Left hindlimb (tissue), 1 donor: ENCODE measurements around the gene SPINT2.
"Not testable (repeated sequence)": the region's sequence is repeated elsewhere in the genome, so short reads cannot be mapped to it uniquely, and the experiment has no call there.

Experiments used
- DNase-seq: peaks from one replicate; pipeline ENCODE4 v3.0.0-alpha.2; 2018

SPINT2 gene

DNA sequence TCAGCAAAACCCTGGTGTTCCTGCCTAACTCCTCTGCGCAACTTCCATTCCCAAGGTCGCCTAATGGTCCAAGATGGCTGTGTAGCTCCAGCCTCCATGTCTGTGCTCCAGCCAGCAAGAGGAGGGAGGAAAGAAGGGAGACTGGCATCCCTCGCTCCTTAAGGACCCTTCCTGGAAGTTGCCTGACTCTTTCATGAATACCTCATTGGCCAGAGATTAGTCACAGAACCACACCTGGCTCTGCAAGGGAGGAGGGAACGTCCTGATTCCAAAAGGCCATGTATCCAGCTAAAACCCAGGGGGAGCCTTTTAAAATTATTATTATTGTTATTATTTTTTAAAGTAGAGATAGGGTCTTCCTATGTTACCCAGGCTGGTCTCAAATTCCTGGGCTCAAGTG, 60.1 kb downstream of the SPINT2 start:
- no peak for DNase-seq

DNA sequence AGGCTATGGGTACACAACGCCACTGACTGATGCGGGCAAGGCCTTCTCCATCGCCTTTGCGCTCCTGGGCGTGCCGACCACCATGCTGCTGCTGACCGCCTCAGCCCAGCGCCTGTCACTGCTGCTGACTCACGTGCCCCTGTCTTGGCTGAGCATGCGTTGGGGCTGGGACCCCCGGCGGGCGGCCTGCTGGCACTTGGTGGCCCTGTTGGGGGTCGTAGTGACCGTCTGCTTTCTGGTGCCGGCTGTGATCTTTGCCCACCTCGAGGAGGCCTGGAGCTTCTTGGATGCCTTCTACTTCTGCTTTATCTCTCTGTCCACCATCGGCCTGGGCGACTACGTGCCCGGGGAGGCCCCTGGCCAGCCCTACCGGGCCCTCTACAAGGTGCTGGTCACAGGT, 62.2 kb downstream of the SPINT2 start:
- no peak for DNase-seq

DNA sequence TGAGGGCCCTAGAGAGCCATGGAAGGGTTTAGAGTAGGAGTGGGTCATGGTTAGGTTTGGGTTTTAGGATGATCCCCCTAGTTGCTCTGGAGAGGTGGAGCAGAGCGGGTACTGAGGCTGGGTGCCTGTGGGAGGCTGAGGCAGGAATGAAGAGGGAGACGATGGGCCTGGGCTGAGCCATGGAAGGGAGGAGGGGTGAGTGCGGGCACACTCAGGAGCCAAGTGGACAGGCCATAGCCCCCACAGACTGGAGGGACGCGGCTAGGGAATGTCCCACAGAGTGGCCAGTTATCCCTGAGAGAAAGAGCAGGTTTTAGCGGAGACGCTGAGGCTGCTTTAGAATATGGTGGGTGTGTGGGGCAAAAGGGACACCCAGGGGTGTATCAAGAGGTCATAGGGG, 65.3 kb downstream of the SPINT2 start:
- DNase-seq = no peak

DNA sequence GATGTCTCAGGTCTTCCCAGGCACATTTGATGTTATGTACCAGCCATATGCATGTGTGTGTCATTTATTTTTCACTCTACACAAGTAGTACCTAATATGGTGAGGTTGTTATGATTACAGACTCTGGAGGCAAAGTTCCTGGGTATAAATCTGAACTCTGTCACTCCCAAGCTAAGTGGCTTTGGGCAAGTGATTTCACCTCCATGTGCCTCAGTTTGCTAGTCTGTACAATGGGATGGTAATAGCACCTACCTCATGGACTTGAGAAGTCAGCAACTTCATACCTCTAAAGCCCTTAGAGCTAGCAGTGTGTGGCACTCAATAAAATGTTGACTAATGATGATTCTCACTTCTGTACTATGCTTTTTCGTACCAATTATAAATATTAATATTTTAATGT, 67.4 kb downstream of the SPINT2 start:
- DNase-seq = no peak

DNA sequence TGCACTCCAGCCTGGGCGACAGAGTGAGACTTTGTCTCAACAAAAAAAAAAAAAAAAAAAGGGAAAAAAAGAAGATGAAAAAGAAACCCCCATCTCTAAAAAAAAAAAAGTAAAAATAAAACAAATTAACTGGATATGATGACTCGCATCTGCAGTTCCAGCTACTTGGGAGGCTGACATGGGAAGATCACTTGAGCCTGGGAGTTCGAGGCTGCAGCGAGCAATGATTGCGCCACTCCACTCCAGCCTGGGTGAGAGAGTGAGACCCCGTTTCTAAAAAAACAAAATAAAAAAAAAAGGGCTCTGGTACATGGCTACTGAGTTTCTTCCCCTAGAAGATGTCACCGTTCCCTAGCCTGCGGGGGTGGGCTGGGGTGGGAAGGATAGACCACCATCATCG, 68.9 kb downstream of the SPINT2 start:
- DNase-seq = no peak

DNA sequence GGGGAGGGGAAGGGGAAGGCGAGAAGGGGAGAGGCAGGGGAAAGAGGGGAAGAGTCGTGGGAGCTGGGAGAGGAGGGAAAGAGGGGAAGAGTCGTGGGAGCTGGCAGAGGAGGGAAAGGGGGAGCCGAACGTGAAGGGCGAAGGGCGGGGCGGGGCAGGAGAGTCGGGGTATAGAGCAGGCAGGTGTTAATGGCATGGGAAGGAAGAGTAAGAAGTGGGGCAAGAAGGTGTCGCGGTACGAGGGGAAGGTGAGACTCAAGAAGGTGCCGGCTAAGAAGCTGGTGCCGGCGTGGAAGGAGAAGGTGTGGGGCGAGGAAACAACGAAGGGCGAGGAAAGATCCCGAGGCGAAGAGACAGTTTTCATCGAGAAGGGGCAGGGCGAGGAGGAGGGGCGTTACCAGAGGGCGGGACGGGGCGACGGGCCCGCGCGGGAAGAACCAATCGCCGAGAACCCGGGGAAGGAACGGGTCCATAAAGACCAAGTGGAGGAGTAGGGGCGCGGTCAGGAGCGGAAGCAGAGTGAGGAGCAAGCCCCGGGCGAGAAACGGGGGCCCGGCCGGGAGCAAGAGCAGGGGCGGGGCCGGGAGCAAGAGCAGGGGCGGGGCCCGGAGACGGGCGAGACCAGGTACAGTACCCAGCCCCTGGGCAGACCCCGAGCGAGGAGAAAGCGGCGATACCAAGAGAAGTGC, 71.7 kb downstream of the SPINT2 start:
- DNase-seq = peak; percentile 96

DNA sequence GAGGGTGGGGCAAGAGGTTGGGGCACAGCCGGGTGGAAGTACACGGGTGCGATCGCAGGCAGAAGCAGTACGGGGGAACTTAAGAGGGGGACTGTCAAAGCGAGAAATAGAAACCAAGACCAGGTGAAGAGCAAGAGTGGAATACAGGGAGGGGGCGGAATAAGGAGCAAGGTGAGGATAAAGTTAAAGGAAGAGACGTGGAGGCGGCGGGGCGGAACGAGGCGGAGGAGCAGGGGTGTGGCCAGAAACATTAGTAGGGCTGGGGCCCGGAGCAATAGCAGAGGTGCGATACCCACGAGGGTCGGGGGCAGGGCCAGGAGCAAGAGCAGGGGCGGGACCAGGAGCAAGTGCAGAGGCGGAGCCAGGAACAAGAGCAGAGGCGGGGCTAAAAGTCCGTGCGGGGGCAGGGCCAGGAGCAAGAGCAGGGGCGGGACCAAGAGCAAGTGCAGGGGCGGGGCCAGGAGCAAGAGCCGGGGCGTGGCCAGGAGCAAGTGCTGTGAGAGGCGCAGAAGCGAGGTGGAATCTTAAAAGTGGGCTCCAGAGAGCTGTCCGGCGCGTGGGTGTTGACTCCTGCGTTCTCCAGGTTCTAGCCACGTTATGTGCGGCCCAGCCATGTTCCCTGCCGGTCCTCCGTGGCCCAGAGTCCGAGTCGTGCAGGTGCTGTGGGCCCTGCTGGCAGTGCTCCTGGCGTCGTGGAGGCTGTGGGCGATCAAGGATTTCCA, 72.4 kb downstream of the SPINT2 start:
- DNase-seq = peak; percentile 92

DNA sequence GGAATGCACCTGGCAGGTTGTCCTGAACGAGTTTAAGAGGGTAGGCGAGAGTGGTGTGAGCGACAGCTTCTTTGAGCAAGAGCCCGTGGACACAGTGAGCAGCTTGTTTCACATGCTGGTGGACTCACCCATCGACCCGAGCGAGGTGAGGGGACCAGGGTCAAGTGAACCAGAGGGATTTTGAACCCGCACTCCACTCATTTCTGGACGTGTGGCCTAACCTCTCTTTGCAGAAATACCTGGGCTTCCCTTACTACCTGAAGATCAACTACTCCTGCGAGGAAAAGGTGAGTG, 72.9 kb downstream of the SPINT2 start:
- DNase-seq = no peak

DNA sequence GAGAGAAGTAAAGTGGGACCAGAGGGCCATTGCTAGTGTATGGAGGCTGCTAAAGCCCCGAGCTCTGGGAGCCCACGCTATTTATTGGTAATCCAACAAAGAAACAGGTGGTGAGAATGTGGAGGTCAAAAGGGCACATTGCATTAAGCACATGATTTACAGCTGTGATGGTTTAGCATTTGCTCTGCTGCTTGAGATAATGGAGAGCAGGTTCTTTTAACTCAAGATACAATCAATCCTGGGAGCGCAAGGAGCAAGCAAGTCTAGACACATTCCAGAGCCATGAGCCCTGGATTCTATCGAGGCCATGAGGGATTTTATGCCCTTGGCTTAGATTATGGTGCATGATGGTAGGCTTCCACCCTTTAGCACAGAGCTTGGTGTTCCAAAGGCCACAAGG, 74.6 kb downstream of the SPINT2 start:
- not testable (repeated sequence) for DNase-seq

DNA sequence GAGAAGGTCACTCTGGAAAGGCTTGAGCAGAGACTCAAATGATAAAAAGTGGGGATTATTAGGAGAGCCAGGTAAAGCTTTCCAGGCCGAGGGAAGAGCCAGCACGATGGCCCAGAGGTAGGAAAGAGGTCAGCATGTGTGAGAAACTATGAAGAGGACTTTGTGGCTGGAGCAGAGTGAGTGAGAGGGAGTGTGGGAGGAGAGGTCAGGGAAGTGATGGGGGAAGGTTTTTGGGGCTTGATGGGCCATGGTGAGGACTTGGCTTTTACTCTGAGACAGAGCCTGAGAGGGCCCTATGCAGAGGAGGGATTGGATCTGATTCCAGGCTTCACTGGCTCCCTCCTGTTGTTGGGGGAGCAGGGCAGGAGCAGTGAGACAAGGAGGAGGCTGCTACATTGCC, 76.6 kb downstream of the SPINT2 start:
- no peak for DNase-seq
